HG03342 (cell line): Measurements from ENCODE around the gene LENG9.
"Not testable (repeated sequence)": the region's sequence is repeated elsewhere in the genome, so short reads cannot be mapped to it uniquely, and the experiment has no call there.

ENCODE experiments used
- ATAC-seq: cut with Tn5 transposase; IDR thresholded peaks from one replicate; pipeline ENCODE4 v1.9.1; 2021; ENCODE audit warnings: mild to moderate bottlenecking, moderate library complexity; ENCODE audit not compliant: unreplicated experiment

The LENG9 gene

DNA sequence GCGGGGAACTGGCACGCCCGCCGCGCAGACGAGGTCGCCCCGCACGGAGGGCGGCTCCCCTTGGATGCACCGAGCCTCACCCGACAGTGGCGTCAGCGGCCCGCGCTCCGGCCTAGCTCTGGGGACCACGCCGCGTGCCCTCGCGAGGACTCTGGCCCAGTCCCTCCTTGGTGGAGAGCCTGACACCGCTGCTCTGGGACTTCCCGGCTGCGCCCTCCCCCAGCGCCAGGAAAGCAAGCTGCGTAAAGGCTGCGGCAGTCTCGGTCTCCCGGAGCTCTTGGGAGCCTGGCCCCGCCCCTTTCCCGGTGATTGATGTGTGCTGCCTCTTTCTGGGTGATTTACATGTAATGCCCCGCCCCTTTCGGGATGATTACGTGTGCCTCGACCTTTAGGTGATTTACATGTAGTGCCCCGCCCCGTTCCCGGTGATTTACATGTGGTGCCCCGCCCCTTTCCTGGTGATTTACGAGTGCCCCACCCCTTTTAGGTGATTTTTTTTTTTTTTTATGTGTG, at the start of gene LENG9:
TSS of gene LENG9 (minus strand) at position 248 of the 513 bp plus-strand sequence. CDS start 252 bp downstream, outside the sequence.
- peak; percentile 58 for ATAC-seq

DNA sequence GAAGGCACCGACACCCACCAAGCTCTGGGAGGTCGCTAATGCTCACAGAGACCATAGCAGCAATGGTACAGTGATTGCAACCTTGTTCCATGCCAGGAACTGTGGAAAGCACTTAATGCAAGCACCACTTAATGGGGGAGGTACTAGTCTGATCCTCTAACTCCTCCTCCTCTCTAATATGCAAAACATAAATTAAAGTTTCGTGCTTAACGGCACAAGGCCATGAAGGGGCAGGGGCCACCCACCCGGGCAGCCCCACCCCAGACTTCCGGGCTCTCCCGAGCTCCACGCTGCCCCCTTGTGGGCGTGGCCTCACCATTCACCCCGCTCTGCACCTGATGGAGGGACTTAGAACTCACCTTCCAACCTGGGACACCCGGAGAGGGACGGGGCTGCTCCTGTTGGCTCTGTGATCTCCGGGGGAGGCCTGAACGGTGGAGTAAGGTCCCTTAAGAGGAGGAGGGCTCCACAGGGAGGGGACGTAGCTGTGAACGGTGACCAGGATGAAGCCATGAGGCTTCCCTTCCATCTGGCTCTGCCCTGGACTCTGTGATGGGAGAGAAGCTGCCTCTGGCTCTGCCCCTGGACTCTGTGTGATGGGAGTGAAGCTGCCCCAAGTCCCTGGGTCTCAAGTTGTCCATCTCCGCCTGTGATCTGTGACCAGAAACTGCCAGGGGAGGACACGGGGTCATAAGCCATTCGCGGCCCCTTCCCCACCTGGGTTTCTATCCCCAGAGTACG, 45.8 kb upstream of the LENG9 start:
- not testable (repeated sequence) for ATAC-seq

DNA sequence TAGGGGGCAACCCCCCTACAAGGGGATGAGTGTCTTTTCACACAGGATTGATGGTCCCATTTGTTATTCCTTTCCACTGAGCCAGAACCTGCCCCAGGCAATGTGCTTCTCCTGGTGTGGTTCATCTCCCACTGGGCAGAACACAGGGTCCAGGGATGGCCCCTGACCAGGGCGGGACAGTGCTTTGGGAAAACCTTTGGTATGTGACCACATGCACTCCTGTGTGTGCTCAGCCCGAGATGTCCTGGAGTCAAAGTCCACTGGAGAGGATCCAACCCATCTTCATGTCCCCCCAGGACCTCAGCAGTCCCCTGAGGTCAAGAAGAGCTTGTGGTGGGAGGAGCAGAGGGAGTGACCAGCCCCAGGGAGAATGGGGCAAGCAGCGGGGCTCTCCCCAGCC, 44.9 kb upstream of the LENG9 start:
- not testable (repeated sequence) for ATAC-seq

DNA sequence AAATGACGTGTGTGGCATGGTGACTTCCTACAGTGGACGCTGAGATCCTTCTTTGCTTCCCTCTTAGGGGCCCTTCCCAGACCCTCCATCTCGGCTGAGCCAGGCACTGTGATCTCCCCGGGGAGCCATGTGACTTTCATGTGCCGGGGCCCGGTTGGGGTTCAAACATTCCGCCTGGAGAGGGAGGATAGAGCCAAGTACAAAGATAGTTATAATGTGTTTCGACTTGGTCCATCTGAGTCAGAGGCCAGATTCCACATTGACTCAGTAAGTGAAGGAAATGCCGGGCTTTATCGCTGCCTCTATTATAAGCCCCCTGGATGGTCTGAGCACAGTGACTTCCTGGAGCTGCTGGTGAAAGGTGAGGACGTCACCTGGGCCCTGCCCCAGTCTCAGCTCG, 44.2 kb upstream of the LENG9 start:
- no peak for ATAC-seq

DNA sequence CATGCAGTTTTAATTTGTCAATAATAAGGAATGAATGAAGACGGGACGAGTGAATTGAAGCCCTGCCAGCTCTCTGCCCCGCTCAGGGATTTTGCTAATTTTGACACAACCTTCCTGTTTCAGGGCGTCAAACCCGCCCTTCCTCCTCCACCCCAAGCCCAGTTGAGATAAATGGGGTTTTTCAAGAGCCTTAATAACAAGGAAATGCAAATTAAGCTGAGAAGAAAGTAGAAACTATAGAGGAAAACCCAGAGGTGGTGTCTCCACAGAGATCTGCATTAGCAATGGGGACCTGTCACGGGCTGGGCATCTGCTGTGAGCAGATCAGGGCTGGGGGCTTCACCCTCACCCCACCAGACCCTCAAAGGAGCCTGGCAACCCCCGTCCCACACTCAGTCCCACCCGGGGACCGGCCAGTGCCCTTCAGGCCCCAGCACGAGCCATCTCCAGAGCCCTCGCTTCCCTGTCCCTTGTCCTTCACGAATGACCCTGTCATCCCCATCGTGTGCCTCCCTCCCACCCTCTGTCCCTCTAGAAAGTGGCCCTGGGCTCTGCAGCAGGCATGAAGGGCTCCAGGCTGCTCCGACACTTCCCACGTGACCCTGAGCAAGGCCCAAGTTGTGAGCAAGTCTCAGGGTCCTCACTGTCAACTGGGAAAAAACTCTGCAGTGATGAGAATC, 43.6 kb upstream of the LENG9 start:
- ATAC-seq: not testable (repeated sequence)

DNA sequence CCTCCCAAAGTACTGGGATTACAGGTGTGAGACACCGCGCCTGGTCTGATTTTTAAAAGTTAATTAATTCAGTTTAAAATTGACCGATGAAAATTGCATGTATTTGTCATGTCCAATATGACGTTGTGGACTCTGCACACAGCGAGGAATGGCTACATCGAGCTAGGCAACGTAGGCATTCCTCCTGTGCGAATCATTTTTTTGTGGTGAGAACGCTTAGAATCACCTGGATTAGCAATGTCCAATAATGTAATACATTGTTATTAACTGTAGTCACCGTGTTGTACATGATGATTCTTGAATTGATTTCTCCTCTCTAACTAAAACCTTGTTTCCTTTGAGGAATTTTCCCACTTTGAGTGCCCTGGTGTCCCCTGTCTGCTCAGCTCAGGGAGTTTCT, 42.5 kb upstream of the LENG9 start:
- no peak for ATAC-seq

DNA sequence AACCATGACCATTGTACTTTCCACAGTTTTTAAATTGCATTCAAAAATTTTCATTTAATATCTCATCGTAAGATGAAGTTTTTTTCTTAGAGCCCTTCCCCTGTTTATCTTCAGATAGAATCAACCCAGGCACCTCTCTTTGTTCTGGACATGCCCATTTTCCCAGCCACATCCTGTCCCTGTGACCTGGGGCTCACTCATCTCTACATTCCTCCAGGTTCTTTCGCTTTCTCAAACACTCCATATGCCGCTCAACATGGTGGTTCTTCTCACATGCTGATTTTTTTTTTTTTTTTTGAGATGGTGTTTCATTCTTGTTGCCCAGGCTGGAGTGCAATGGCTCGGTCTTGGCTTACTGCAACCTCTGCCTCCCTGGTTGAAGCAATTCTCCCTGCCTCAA, 42.0 kb upstream of the LENG9 start:
- ATAC-seq: not testable (repeated sequence)

DNA sequence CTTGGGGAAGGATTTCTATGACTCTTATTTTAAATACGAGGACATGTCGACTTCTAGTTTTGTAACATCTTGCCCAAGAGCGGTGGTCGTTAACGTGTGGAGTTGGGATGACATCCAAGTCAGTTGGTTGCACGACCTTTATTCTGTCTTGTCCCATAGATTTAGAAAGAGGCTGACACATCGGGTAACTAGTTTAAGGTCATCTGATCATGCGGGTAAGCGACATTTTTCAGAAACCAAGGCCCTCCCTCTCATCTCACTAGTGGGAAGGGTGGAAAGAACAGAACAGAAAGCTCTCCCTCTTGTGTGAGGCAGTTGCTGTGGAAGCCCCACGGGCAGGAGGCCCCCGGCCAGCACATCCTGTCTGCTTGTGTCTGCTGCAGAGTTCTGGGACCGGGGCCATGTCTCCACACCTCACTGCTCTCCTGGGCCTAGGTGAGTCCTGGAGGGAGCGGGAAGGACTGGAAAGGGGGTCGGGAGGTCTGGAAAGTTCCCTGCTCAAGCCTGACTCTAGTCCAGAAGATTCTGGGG, 39.0 kb upstream of the LENG9 start, which contains the start of gene LAIR2:
TSS of gene LAIR2 (plus strand) at position 314 of the 531 bp plus-strand sequence. CDS start at position 402, 88 bp downstream.
- ATAC-seq: no peak

DNA sequence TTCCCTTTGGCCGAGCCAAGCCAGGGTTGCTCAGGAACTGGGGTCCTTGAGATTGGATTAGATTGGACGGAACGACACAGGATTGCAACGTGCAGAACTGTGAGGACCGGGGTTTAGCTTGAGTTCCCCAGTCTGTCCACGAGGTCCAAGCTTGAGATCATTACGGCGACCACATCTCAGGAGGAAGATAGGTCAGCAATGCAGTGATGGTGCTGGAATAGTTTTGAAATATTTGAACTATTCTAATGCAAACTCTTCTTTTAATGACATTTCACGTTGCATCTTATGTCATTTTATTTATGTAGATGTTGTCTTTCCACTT, 34.8 kb upstream of the LENG9 start:
- not testable (repeated sequence) for ATAC-seq

DNA sequence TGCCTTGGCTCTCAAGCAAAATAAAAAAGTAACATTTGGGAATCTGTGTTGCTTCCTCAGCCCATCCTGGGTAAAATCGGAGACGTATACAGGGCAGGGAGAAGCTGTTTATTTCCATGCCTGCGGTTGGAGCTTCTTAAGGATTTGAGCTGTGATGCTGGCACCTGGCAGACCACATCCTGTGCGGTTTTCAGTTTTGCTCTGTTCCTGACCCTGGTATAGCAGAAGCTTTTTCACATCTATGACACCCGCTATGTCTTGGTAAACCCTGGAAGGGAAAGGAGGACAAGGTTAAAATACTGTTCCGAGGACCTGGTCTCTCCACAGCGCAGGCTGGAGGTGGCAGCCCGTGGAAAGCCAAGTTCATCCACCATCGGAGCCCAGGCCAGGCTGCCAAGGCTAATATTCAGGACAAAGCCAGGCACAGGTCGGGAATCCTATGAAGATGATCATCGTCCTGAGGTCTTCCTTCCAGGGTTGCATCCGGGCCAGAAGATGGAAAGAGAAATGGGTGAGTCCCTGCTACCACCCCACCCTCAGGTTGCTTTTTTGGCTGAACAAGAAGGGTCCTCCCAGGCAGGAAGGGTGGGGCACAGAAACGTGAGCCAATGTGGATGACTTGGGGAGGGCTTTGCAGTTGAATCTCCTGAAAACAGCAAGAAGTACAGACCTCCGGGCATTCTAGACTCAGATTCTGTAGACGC, 34.3 kb upstream of the LENG9 start:
- ATAC-seq: not testable (repeated sequence)

DNA sequence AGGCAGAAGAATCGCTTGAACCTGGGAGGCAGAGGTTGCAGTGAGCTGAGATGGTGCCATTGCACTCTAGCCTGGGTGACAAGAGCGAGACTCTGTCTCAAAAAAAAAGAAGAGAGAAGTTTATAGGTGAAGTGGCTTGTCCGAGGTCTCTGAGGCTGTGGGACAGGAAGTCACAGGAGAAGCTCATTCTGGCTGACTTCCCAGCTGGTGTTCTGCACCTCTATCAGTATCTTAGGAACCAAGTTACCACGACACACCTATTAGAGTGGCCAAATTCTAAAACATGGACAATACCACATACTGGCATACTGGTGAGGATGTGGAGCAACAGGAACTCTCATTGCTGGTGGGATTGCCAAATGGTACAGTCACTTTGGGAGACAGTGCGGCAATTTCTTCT, 31.7 kb upstream of the LENG9 start:
- ATAC-seq: not testable (repeated sequence)

DNA sequence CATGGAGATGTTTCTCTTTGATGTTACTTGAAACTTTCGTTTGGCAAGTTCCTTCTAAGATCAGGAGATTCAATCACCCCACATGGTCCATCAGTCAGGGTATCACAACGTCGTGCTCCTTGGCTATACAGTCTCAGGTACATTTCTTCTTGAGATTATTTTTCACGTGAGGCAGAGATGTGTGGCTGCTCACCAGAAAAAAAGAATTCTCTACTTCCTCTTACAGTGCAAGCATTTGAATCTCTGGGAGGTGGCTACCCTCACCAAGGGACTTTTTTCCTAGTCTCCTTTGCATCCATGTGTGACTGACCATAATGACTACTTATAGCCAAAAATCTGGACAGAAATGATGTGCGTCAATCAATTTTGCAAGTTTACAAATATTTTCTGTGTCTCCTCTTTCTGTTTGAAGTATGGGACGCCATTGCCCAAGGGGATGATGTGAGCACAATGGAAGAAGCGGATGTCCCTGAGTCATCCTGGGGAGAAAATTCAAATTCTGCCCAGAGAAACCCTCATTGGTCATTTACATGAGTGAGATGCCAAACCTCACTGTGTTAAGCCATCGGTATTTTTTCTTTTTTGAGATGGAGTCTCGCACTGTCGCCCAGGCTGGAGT, 30.5 kb upstream of the LENG9 start:
- ATAC-seq: no peak

DNA sequence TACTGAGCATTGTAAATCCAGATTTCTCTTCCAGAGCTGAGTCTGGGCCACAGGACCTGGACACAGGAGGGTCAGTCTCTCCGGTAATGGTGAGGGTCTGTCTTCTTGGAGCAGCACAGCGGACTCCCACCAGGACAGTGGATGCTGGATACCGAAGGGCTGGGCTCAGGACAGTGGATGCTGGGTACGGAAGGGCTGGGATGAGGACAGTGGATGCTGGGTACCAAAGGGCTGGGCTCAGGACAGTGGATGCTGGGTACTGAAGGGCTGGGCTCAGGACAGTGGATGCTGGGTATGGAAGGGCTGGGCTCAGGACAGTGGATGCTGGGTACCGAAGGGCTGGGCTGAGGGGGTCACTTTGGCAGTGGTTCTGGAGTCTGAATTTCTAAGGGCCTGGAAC, 29.5 kb upstream of the LENG9 start:
- ATAC-seq: not testable (repeated sequence)

DNA sequence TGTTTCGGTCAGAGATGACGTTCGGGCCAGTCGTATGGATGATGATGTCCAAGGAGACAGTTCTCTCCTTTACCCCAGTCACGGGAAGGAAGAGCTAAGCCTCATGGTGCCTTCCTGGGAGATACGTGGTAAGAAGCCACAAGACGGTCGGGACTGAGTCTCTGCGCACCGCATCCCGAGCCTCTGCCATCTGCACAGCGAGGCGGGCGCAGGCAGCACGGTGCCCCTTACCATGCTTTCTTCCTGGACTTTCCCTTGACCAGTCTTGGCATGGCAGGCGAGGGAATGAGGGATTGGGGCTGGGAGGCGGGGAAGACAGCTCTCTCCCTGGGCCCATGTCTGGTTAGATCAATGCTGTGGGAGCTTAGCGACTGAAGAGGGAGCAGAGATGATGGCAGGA, 29.0 kb upstream of the LENG9 start:
- ATAC-seq: no peak

DNA sequence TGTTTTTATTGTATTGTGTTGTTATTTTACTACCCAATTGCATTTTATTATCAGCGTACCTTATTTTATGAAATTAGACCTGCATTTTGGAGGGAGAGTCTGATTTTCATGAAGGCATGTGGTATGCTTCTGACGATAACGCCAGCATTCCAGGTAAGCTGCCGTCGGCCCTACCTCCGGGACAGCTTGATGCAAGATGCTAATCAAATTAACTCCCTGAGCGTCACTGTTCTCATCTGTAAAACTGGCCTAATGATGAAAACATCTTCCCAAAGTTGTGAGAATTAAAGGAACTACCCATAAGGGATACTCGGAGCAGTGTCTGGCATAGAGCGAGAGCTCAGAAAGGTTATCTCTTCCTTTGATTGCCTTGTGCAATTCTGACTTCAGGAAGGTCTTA, 26.2 kb upstream of the LENG9 start:
- ATAC-seq: no peak

DNA sequence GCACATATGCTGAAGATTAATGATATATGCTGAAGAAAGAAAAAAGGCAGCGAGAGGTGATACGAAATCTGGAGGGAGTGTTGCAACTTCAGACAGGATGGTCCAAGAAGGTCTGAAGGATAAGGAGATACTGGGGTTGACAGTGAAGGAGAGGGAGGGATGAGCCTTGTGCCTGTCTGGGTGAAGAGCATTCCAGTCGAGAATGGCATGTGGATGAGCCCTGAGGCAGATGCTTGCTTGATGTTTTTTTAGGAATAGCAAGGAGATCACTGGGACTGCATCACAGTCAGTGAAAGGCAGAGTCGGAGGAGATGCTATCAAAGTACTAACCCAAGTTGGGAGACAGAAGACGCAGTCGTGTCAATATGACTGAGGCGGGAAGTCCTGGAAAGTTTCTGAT, 25.8 kb upstream of the LENG9 start:
- no peak for ATAC-seq

DNA sequence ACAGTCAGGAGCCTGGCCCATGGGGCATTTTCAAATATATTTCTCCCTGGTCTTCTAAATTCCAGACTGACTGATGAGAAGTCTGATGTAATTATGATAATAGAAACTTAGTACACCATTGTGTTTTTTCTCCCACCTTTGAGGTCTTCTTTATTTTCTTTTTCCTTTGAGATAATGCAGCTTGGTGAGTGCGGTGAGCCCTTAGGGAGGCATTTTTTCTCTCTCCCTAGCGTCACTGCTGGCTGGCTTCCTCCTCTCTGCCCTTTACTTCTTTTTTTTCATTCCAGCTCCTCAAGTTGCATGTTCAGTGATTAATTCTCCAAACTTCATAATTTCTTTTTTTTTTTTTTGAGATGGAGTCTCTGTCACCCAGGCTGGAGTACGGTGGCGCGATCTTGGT, 22.3 kb upstream of the LENG9 start:
- no peak for ATAC-seq

DNA sequence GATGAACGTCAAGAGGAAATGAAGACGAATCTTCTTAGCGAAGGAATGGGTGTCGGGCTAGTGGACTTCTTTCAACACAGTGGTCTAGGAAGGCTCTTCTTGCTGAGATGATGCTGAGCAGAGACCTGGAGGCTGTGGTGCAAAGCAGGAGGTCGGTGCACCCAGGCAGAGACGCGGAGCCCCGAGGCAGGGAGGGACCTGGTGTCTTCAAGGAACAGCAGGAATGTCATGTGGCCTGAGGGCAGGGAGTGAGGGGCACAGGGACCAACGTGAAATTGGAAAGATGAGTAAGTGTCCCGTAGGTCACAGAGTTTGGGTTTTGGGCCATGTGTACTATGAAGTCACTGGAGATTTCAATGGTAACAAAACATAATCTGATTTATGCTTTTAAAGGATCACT, 20.9 kb upstream of the LENG9 start:
- no peak for ATAC-seq

DNA sequence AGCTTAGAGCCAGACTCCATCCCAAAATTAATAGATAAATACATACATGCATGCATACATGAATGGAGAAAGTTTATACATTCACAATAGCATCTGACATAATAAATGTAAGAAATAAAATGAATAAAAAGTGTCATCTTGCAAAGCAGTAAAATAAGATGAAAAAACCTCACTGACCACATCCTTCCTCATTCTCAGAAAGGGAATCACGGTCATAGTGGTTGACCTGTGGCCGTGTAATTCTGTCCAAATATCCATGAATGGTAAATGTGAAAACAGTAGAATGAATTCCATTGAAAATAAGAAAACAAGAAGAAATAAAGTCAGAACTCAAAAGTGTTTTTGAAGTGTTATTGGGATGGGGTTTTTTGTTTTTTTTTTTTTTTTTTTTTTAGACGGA, 19.3 kb upstream of the LENG9 start:
- no peak for ATAC-seq

DNA sequence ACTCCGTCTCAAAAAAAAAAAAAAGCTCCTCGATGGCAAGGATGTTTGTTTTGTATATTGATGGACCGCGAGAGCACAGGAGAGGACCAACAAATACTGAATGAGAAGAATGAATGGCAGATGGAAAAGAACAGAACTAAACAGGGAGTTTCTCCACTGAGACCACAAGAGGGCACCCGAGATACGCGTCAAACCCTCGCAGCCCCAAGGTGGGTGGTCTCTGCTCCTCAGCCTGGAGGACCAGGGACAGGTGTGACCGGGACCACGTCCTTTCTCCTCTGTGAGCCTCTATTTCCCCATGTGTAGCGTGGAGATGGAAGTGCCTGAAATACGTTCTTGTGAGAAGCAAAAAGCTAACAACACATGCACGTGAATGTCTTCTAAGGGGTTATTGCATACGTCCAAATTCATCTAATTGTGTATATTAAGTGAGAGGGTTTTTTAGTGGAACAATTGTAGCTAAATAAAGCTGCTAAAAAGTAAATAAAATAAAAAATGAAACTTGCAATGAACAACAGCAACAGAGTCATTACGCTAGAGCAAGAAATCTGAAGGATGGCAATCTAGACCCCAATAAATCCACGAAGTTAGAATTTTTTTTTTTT, 17.9 kb upstream of the LENG9 start:
- ATAC-seq: no peak

DNA sequence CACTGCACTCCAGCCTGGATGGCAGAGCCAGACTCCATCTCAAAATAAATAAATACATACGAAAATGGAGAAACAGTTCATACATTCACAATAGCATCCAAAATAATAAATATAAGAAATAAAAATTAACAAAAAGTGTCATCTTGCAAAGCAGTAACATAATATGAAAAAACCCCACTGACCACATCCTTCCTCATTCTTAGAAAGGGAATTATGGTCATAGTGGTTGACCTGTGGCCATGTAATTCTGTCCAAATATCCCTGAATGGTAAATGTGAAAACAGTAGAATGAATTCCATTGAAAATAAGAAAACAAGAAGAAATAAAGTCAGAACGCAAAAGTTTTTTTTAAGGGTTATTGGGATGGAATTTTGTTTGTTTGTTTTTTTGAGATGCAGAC, 16.5 kb upstream of the LENG9 start:
- ATAC-seq: no peak
